SH-SY5Y (cell line): ENCODE results near the gene AGPAT3.

ENCODE experiments used
- GATA2 ChIP-seq: IDR thresholded peaks from 2 replicates; pipeline ENCODE4 v1.6.1; 2011; ENCODE audit warnings: mild to moderate bottlenecking, low read depth, low read length
- GATA3 ChIP-seq: IDR thresholded peaks from 2 replicates; pipeline ENCODE4 v1.6.1; 2011; ENCODE audit warnings: low read depth, mild to moderate bottlenecking, low read length, moderate library complexity

Gene AGPAT3

DNA sequence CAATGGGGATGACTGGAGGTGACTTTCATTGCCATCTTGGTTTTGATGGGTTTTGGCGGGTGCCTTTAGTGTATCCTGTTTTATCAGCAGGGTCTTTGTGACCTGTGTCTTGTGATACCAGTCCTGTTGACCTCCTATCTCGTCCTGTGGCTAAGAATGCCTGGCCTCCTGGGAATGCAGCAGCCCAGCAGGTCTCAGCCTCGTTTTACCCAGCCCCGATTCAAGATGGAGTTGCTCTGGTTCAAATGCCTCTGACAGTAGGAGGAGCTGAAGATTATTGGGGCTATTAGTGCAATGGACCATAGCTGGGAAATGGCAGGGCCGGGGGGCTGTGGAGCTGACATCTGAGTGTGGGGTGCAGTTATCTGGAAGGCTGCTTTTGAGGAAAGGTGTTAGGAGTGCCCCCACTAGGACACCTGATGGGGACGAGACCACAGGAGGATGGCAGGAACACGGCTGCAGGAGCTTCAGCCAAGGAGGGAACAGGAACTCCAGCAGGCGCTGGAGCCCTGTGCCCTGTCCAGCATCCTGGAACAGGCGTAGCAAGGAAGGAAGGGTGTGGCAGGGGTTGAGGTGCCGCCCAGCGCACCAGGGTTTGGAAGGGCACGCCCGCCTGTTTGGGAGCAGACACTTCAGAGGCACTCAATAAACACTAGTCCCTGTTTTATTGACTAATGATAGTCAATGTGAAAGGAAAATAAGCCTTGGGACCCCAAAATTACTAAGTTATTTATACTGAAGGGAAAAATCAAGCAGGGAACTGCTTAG is 15.3 kb upstream of the AGPAT3 start:
- TF ChIP-seq GATA2 = no peak
- no peak for TF ChIP-seq GATA3

DNA sequence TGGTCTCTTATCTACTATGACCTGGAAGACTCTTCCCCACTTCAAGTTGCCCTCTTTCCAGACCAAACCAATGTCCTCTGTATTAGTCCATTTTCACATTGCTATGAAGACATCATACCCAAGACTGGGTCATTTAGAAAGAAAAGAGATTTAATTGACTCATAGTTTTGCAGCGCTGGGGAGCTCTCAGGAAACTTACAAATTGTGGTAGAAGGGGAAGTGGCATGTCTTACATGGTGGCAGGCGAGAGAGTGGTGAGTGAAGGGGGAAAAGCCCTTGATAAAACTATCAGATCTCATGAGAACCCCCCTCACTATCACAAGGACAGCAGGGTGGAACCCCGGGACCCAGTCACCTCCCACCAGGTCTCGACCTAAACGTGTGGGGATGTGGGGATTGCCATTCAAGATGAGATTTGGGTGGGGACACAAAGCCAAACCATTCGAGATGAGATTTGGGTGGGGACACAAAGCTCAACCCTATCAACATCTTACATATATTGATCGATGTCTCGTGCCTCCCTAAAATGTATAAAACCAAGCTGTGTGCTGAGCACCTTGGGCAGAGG is 14.2 kb upstream of the AGPAT3 start:
- no peak for TF ChIP-seq GATA2
- TF ChIP-seq GATA3 = no peak

DNA sequence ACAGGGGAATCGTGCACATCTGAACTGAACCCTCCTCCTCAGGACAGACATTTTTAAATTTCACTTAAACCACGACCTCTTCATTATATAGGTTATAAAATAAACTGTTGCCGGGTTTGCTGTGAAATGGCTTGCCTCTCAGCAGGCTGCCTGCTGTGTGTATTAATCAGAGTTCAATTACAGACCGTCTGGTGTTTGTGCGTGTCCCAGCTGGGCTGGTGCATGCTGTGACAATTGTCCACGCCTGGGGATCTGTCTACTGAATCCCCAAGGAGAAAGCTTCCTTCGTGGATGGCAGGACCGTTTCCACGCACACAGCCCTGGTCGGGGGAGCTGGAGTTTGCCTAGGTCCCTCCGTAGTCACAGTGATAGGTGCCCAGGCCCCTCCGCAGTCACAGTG is 13.4 kb upstream of the AGPAT3 start:
- TF ChIP-seq GATA2 (no peak), GATA3 (no peak)

DNA sequence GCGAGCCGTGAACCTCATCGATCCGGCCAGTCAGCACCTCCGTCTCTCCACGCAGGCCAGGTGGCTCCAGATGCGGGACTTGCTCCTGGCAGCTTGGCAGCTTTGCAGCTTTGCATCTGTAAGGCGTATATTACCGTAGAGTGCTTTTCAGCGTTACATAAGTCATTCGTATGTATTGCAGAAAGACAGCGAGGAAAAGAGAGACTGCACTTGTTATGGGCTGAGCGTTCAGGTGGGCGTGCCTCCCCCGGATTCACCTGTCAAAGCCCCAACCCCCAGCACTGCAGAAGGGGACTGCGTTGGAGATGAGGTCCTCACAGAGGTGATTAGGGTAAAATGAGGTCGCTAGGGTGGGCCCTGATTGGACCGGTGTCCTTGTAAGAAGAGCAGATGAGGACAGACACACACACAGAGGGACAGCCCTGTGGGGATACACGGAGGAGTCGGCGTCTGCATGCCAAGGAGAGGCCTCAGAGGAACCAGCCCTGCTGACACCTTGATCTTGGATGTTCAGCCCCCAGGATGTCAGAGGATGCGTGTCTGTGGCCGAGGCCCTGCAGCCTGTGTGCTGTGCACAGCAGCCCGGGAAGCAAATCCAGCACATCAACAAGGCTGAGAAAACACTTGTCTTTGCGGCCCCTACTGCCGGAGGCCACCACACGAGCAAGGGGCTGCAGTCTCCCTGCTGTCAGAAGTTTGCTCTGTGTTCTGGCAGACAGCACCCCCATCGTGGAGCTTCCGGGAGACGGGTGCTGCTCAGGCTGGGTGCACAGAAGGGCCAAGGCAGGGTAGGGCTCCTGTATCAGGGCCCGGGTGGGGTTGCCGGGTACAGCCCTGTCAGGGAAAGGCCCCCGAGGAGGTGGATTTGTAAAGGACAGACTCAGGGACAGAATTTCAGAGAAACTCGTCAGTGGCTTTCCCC is 10.9 kb upstream of the AGPAT3 start:
- TF ChIP-seq GATA2 (no peak), GATA3 (no peak)

DNA sequence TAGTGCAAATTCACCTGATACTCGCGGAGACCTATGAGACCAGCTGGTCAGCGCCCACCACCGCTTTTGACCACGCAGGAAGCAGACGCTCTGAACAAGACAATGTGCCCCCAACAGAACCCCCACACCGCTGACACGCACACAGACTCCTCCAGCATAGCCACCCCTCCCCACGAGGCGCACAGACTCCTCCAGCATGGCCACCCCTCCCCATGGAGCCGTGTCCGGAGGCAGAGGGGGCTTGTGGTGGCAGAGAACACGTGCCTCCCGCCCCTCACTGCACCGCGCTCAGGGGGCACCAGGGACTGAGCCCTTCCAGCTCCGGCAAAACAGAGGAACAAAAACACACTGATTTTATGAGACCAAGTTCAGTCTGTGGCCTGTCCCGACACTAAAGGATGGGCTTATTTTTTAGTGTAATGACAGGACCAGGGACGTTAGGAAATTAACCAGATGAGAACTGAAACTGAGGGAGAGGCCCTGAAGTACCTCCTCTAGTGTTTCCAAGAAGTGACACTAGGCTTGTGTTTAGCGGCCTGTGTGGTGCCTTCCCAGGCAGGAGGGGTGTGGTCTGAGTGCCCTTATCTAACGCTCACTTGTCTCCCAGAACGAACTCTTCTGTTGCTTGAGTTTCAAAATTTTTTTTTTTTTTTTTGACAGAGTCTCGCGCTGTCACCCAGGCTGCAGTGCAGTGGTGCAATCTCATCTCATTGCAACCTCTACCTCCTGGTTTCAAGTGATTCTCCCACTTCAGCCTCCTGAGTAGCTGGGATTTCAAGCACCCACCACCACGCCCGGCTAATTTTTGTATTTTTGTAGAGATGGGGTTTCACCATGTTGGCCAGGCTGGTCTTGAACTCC is 10.0 kb upstream of the AGPAT3 start:
- TF ChIP-seq GATA3 (no peak), GATA2 (no peak)

DNA sequence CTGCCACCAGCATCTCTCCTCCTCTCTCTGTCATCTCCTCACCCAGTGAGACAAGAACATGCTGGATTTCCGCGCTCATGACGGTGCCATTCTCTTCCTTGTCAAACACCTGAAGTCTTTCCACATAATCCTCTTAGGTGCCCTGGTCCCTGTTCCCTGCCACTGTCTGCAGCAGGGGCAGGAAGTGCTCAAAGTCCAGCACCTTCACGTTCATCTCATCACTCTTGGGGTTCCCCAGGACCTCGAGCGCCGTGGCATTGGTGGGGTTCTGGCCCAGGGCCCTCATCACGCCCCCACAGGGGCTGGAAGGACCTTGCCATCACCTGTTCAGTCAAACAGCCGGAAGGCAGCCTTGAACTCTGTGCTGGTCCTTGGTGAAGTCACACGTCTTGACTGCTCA is 9.1 kb upstream of the AGPAT3 start:
- TF ChIP-seq GATA2 (no peak), GATA3 (no peak)

DNA sequence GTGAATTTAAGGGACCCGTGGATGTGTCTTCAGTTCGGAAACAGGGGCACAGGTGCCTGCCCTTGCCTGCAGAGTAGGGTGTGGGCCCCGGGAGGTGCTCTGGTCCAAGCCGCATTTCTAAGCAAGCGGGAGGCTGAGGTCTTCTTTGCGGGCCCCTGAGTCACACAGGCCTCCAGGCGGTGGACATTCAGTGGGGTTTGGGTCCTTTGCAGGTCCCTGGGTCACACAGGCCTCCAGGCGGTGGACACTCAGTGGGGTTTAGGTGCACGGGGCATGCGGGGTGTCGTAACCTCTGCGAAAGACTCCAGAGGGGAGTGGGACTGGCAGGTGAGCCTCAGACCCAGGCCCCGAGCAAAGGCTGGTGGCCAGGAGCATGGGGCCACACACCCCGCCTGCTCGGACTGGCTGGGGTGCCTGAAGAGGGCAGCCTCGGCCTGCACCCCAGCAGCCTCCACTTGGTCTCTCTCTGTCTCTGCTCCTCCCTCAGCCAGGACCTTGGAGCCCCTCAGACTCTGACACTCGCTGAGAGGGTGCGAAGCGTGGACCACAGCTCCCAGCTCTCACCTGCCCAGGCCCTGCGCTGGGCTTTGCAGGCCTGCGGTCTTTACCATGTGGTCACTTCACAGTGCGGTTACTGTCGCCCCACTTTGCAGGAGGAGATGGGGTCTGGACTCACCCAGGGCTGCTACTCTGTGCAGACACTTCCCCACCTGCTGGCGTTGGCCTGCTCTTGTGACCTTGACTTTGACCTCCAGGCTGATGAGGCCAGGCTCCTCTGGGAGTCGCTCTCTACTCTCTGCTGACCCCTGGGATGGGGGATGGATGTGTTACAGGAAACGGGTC is 6.0 kb upstream of the AGPAT3 start:
- TF ChIP-seq GATA3 = no peak
- no peak for TF ChIP-seq GATA2

DNA sequence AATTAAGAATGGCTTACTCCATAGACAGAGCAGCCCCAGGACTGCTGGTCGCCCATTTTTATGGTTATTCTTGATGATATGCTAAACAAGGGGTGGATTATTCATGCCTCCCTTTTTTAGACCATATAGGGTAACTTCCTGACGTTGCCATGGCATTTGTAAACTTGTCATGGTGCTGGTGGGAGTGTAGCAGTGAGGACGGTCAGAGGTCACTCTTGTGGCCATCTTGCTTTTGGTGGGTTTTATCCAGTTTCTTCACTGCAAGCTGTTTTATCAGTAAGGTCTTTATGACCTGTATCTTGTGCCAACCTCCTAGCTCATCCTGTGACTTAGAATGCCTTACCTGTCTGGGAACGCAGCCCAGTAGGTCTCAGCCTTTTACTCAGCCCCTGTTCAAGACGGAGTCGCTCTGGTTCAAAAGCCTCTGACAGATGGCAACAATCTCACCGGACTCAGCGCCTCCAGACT is 5.2 kb upstream of the AGPAT3 start:
- no peak for TF ChIP-seq GATA2
- TF ChIP-seq GATA3 = no peak

DNA sequence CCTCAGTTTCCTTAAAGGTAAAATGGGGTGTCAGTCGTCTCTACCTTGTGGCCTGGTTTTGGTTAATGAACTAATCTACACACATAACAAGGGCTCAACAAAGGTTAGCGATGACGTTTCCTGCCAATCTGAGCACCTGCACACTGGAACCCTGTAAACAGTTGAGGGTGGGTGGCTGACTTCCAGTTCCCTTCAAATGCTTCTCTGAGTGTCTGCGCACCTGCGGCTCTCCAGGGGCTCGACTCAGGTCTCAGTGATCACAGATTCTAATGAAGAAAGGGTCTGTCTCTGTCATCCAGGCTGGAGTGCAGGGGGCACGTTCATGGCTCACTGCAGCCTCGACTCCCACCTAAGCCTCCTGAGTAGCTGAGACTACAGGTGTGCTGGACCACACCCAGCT is 3.3 kb upstream of the AGPAT3 start:
- TF ChIP-seq GATA2 (no peak), GATA3 (no peak)

DNA sequence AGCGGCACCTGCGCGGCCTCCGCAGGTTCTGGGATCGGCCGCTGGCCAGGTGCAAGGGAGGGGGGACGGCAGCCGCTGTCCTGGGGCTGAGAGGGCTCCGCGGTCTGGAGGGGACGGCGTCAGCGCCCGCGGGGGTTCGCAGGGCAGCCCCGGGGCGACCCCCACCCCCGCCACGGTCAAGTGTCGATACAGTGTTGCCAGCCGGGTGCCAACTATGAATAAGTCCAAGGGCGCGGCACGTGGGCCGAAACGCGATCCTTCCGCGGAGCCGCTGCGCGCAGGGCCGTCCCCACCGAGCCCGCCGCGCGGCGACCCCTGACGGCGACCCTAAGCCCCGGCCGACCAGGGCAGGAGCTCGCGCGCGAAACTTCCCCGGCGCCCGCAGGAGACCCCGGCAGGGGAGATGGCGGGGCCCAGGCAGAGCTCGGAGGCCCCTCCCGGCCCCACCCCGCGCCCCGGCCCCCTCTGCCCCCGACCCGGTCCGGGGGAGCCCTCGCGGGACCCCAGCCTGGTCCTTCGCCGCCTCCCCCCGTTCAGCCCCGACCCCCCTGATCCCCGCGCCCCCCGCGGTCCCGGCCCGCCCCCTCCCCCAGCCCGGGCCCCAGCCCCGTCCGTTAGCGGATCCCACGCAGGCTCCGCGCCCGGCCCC is 586 bp upstream of the AGPAT3 start:
- no peak for TF ChIP-seq GATA2
- no peak for TF ChIP-seq GATA3

DNA sequence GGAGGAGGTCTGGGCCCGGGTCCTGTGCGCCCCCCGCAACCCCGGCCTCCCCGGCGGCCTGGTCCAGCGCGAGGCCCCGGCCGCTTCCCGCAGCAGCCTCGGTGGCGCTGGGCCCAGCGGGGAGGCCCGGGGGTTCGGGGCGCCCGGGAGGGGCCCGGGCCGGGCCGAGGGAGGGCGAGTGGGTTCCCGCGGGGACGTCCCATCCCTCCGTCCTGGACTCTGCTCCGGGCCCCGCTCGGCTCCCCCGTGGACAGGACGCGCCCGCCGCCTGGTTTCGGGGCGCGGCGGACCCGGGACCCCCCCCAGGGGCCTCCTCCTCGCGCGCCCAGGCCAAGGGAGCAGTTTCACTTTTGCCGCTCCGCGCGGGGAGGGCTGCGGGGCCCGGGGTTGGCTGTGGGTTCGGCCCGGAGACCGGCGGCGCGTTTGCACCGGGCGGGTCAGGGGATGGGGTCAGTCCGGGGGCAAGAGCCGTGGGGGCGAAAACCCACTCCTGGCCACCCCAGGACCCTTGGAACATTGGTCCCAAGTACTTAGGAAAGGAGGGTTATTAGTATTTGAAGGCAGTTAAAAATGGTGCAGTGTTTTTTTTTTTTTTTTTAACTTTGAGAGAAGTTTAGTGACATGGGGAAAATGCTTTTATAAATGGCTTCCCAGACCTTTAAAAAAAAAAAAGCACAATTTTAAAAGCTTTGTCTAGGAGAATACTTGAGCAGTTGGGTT is 677 bp downstream of the AGPAT3 start:
- TF ChIP-seq GATA3 = no peak
- TF ChIP-seq GATA2 = no peak

DNA sequence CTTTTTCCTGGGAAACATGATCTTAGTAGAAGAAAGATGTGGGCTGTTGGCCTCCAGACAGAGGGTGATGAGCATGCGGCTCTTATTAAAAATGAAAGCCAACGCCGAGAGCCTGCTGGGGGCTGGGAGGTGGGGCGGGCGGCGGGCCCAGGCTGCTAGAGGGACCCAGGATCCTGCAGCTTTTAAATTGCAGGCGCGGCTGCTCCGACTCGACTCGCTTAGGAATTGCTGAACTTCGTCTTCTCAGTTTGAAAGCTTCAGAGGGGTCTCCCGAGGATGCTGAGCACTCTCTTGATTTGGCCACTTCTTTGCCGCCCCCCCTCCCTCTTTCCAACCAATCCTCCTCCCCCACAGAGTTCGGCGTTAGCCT is 1.2 kb downstream of the AGPAT3 start:
- TF ChIP-seq GATA3 (no peak), GATA2 (no peak)
